ENCODE data around the gene GLRA3.
"Not testable (repeated sequence)": the region's sequence is repeated elsewhere in the genome, so short reads cannot be mapped to it uniquely, and the experiment has no call there.

The GLRA3 gene

GRCh38 chr4:174808836-174809235 is 20.2 kb downstream of the GLRA3 start:
- DNase-seq: no peak

DNA sequence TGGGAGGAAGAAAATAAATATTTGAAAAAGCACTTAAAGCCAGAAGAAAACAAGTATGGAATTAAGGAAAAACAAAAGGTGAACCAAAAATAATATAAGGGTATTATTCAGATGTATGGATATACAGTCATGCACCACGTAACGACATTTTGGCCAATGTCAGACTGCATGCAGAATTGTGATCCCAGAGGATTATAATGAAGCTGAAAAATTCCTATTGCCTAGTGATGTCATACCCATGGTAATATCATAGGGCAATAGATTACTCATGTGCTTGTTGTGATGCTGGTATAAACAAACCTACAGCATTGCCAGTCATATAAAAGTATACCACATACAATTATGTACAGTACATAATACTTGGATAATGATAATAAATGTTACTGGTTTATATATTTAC is 20.9 kb downstream of the GLRA3 start:
- no peak for DNase-seq

- no peak for DNase-seq
Measured at GRCh38 chr4:174805746-174806145, 23.3 kb downstream of the GLRA3 start.

DNA sequence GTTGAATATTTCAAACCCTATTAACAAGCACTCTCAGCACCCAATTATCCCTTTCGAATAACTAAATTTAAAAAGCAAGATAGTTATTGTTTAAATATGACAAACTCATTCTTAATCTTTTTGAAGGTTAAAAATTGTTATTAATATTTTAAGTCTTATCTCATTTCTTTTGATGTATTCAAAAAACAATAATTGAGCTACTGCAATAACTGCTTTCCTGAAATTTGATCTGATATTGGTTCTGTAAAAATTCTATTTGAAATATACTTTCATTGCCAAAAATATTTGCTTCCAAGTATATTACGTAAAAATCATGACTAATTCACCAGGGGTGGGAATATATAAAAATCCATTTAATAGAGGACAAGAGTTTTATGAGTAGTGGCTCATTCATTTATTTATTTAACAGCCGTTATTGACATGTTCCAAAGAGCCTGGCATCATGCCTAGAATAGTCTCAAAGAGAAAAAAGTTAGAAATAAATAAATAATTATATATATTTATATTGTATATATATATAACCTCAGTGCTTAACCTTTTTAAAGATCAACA is 34.4 kb downstream of the GLRA3 start:
- no peak for DNase-seq

DNA sequence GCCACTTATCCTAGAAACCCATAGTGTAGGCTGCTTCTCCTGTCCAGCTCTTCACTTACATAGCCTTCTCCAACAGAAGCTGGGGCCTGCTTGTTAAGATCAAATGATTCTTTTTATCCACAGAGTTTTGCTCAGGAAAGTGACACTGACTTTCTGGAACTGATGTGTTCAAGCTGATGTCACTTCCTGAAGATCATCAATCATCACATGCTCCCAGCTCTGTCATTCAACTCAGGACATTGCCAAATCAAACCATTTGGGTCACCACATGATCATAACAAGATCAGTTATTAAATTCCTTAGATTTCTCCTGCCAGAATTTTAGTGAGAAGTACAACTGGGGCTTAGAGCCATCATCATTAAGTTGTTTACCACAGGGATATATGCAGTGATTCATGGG is 39.4 kb downstream of the GLRA3 start:
- DNase-seq: no peak

DNA sequence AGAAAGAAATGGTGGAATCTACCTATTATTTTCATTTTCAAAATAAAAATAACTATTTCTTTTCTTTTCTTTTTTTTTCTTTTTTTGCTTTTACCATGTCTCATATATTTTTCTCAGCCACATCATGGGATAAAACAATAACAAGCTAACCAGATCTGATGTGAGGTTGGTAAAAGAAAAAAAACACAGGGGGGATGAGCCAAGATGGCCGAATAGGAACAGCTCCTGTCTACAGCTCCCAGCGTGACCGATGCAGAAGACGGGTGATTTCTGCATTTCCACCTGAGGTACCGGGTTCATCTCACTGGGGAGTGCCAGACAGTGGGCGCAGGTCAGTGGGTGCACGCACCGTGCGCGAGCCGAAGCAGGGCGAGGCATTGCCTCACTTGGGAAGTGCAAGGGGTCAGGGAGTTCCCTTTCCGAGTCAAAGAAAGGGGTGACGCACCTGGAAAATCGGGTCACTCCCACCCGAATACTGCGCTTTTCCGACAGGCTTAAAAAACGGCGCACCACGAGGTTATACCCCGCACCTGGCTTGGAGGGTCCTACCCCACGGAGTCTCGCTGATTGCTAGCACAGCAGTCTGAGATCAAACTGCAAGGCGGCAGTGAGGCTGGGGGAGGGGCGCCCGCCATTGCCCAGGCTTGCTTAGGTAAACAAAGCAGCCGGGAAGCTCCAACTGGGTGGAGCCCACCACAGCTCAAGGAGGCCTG is 50.6 kb downstream of the GLRA3 start:
- DNase-seq: not testable (repeated sequence)

DNA sequence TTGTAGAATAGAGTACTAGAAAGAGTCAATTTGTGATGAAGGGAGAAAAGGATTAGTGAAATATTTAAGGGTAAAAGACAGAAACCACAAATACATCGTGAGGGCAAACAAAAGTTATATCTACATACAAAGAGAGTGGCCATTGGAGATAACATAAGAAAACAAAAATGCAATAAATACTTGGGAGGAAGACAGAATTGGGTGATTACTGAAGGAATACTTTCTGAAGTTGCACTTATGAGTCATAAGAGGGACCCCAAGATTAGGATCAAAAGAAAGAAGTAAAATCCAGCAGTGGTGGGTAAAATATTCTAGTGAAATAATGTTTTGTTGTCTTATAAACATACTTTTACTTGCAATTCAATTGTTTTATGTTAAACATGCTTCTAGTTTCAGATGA is 53.7 kb downstream of the GLRA3 start:
- no peak for DNase-seq

- DNase-seq: peak; percentile 73
Measured at GRCh38 chr4:174764105-174764729, 64.8 kb downstream of the GLRA3 start.

GRCh38 chr4:174763454-174764104 is 65.5 kb downstream of the GLRA3 start:
- no peak for DNase-seq

- no peak for DNase-seq
Measured at GRCh38 chr4:174761451-174761850, 67.6 kb downstream of the GLRA3 start.

GRCh38 chr4:174757736-174758135 is 71.3 kb downstream of the GLRA3 start:
- no peak for DNase-seq

DNA sequence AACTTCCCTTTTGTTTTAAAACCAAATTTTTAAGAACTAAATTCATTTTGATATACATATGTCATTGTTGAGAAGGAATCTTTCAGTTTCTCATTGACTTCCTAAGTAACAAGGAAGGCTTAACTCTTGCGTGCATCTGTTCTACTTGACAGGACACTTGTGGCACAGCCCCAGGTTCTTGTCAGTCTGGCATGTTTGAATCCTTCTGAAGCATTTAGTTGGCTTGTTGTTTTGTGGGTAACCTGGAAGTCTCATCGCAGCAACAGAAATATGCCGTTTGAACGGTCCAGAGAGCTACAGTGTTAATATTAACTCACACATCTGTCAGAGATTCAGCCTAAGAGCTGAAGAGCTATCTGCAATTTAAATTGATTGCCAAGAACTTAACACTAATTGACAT is 76.0 kb downstream of the GLRA3 start:
- no peak for DNase-seq

- DNase-seq: no peak
Measured at GRCh38 chr4:174752026-174752425, 77.0 kb downstream of the GLRA3 start.

- no peak for DNase-seq
Measured at GRCh38 chr4:174749091-174749490, 80.0 kb downstream of the GLRA3 start.

GRCh38 chr4:174746710-174747109 is 82.3 kb downstream of the GLRA3 start:
- DNase-seq: no peak

GRCh38 chr4:174742561-174742960 is 86.5 kb downstream of the GLRA3 start:
- DNase-seq: no peak

DNA sequence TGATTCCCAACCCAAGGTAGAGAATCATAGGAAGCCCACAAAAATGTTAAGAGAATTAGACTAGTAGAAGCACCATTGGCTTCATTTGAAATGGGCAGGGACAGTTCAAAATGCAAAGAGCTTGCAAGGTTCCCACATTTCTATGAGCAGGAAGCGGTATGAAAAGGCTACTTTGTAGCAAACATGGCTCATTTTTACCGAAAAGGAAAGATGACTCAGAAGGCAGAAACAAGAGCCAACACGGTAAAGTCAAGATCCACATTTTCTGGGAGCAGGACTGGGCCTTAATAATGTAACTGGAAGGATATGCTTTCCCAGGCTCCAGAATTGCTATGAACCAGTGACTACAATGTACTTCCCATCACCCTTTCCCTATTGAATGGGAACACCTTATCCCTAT is 89.5 kb downstream of the GLRA3 start:
- DNase-seq: no peak

GRCh38 chr4:174734181-174734580 is 94.9 kb downstream of the GLRA3 start:
- no peak for DNase-seq

DNA sequence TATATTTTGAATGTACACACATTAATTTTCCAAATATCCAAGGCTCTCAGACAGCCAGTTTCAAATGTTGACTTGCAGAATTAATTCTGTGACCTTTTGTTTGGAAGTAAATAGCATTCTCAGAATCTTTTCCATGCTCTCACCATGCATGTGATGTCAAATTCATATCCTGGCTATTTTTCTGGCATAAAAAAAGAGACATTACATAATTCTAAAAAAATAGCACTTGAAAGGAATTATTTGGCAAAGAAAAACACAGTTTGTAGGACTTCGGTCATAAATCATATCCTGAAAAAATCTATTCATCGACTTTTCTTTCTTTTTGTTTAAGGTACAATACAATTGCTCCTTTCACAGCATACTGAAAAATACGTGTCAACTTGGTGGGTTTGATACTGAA is 111.2 kb downstream of the GLRA3 start:
- no peak for DNase-seq

- DNase-seq: no peak
Measured at GRCh38 chr4:174716986-174717770, 111.9 kb downstream of the GLRA3 start.

GRCh38 chr4:174714393-174715211 is 114.4 kb downstream of the GLRA3 start:
- DNase-seq: peak; percentile 78

GRCh38 chr4:174713821-174714220 is 115.2 kb downstream of the GLRA3 start:
- DNase-seq: no peak
